ENCODE results near the gene RFC2.
"Not testable (repeated sequence)": the region's sequence is repeated elsewhere in the genome, so short reads cannot be mapped to it uniquely, and the experiment has no call there.

Gene RFC2

GRCh38 chr7:74282748-74283459 lies 28.7 kb upstream of the RFC2 start:
- peak; percentile 82 for DNase-seq

DNA sequence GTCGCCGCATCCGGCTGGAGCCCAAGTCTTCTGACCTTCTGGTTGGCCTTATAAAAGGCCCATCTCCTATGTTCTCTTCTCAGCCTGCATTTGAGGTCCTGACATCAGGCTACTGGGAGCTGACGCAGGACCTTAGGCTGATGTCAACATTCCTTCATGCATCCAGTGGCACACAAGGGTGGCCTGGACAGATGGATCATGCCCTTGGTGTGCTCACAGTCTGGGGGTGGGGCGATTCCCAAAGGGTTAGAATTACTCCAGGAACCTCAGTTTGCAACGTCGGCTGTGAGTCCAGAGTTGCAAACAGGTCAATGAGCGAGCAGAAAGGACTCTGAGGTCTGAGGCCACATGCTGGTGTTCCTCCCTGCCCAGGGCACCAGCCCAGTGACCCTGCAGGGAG lies 26.8 kb upstream of the RFC2 start:
- no peak for DNase-seq

- DNase-seq: no peak
Measured at GRCh38 chr7:74277636-74278035, 23.4 kb upstream of the RFC2 start.

GRCh38 chr7:74275401-74275881 lies 21.2 kb upstream of the RFC2 start:
- DNase-seq: no peak

DNA sequence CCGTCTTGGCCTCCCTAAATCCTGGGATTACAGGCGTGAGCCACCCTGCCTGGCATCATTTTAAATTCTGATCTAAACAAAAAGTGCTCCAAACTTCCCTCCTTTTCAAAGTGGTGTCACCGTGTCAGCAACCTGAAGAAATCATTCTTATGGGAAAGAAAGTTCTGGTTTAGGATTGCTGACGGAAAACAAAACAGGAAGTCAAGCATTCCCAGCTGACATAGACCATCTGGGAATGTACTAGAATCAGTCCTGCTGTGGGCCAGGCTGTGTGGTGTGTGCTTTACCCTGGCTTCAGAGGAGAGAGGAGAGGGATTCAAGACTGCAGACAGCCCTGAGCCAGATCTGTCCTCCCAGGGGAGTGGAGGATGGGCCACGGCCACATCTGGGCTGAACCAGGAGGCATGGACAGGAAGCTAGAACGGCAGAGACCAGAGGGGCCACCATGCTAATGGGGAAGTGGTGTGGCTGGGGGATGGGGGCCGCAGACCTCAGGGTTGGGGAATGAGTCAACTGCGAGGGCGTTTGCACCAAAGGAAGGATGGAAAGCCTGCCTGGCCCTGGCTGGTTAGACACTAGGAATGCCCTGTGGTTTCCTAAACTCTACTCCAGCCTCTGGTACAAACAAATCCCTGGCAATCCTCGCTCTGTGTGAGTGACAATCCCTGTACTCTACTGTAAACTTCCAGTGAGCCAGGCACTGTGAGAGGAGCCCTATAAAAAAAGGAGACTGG lies 18.3 kb upstream of the RFC2 start:
- DNase-seq: peak; percentile 56

- DNase-seq: no peak
Measured at GRCh38 chr7:74271742-74272141, 17.5 kb upstream of the RFC2 start.

- peak; percentile 96 for DNase-seq
Measured at GRCh38 chr7:74269757-74270277, 15.6 kb upstream of the RFC2 start.

- DNase-seq: no peak
Measured at GRCh38 chr7:74267756-74268565, 13.8 kb upstream of the RFC2 start.

GRCh38 chr7:74266191-74266963 lies 12.2 kb upstream of the RFC2 start:
- no peak for DNase-seq

DNA sequence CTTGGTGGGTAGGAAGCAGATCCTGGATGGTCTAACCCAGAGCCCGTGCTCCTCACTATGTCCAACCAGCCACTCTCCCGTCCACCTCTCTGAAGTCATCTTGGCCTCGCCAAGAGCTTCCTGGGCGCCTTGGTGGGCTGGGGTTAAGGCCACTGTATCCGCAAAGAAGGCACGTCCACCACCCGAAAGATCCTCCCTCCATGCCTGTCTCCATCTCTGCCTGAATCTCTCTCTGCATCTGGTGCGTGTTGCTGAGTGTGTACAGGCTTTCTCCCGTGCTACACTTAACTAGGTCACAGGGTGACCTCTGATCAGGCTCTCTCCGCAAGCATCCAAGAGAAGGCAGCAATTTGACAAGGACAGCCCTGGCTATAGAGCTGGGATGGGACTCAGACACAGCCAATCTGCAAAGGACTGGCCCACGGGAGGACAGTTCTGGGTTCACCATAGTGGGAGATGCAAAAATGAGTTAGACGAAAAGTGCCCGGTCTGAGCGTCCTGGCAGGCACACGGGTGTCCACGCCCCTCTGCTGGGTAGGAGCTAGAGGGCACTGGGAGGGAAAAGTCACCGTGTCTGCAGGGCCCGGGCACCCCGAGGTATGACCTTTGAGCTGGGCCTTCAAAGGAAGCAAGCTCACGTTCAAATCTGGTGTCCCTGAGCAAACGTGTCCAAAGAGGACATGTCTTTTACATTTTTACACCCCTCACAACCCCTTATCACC lies 9.4 kb upstream of the RFC2 start:
- peak; percentile 47 for DNase-seq

DNA sequence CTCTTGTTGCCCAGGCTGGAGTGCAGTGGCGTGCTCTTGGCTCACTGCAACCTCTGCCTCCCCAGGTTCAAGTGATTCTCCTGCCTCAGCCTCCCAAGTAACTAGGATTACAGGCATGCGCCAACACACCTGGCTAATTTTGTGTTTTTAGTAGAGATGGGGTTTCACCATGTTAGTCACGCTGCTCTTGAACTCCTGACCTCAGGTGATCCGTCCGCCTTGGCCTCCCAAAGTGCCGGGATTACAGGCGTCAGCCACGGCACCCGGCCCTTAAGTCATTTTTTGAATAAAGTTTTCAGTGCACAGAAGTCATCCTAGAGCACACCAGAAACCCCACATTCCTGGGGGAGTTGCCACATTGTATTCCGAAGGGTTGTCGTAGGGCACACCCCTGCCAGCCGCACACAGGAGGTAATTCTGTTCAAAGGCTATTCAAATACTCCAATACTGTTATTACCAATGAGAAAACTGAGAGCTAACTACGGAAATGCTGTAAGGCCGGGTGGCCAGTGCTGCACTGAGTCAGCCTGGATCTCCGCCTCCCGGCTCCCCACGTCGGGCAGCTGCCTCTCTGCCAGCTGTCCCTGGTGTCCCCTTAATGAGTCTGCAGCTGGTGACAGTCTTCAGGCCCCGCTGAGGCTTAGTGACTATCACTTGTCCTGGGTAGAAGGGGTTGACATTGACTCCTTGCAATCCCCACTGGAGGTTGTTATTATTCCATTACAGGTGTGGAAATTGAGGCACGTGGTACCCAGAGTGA lies 8.6 kb upstream of the RFC2 start:
- peak; percentile 74 for DNase-seq

GRCh38 chr7:74258639-74259038 lies 4.4 kb upstream of the RFC2 start:
- no peak for DNase-seq

DNA sequence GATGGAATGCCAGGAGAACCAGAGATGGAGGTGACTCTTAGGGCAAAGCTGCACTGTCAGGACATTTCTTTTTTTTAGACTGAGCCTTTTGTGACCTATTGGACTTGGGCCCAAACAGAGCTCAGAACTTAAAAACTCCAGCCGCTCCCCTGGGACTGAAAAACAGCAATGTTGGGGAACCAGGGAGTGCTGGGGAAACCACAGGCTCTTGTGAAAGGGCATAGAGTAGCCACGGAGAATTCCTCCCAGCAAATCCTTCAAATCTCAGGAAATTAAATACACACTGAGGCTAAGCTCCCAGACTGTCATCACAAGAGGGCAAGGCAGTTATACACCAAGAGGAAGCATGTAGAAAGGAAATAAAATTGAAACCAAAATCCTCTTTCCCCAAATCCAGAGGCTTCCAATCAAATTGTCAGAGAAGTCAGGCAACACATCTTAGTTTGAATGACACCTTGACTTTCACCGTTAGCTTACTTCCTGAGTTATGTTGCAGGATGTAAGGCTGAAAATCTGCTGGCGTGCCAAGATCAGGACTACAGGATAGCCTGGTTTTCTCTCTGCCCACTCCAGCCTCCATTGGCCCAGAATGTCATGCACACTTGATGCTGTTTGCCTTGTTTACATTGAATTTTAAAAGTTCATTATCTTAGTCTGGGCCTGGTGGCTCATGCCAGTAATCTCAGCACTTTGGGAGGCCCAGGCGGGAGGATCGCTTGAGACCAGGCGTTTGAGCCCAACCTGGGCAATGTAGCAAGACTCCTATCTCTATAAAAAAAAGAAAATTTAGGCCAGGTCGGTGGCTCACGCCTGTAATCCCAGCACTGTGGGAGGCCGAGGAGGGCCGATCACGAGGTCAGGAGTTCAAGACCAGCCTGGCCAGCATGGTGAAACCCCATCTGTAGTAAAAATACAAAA lies 2.6 kb upstream of the RFC2 start:
- peak; percentile 38 for DNase-seq

GRCh38 chr7:74255461-74255860 lies 1.3 kb upstream of the RFC2 start:
- not testable (repeated sequence) for DNase-seq

DNA sequence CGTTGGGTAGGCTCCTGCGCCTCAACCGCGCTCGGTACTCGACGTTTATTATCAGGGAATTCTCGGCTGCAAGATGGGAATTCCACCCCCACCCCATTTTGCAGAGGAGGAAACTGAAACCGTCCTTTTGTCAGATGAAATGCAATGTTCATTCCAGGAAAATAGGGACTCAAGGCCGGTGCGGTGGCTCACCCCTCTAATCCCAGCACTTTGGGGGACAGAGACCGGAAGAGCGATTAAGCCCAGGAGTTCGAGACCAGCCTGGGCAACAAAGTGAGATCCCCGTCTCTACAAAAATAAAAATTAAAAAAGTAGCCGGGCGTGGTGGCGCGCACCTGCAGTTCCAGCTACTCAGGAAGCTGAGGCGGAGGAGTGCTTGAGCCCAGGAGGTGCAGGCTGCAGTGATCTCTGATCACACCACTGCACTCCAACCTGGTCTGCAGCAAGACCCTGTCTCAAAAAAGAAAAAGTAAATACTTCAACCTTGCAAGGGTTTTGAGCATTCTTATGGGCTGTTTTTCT lies 720 bp upstream of the RFC2 start:
- DNase-seq: no peak

GRCh38 chr7:74253835-74254128 lies 417 bp downstream of the RFC2 start:
- DNase-seq: no peak

GRCh38 chr7:74253331-74253730 lies 868 bp downstream of the RFC2 start:
- DNase-seq: no peak

GRCh38 chr7:74252893-74253292 lies 1.3 kb downstream of the RFC2 start:
- no peak for DNase-seq

- DNase-seq: not testable (repeated sequence)
Measured at GRCh38 chr7:74249058-74249457, 5.1 kb downstream of the RFC2 start.

- DNase-seq: no peak
Measured at GRCh38 chr7:74248156-74248555, 6.0 kb downstream of the RFC2 start.
